Right ventricle myocardium superior (tissue), 1 donor: ENCODE results near the gene FSTL1. TPM values are rescaled to one million over a fixed set of nuclear protein-coding genes. Genes with fewer than 3 reads are reported as not detected.
A peak's percentile ranks its signal among the peaks of the same experiment; 100 is the strongest.
"Not testable (repeated sequence)": the region's sequence is repeated elsewhere in the genome, so short reads cannot be mapped to it uniquely, and the experiment has no call there.

Source experiments
- ATAC-seq: fragments of 200-7000 bp; cut with Tn5 transposase; one replicate; pipeline ENCODE4 v1.9.1; 2020; ENCODE audit warnings: mild to moderate bottlenecking; ENCODE audit not compliant: poor library complexity
- DNase-seq: peaks from one replicate; pipeline ENCODE4 v3.0.0-alpha.2; 2020
- intact Hi-C: fragments of 100-400 bp; cut with DNase I; formaldehyde crosslinking; loops from one replicate; pipeline ENCODE4 v1.11.2; 2022
- total RNA-seq: library from RNA; stranded (reverse); fragmentation: NEBNext Ultra II Directional; extraction: Animal tissue kit (Norgen Biotek cat#: 25700); gene quantifications from one replicate; pipeline ENCODE4 v1.2.1, GENCODE V29; 2021
- donor health status: DM: no; HTN: yes; CAD: no; lungs with severe emphysema.

The FSTL1 gene
- total RNA-seq, 1 donor from 2014 or later, result 209 TPM

- DNase-seq (no peak), ATAC-seq (no peak)
- intact Hi-C loops, result loop anchor here (10.0 kb wide), 1 partner anchor 395 kb away; no protein-coding TSS in a partner anchor
Measured at GRCh38 chr3:120399372-120399771, 51.4 kb downstream of the FSTL1 start.

GRCh38 chr3:120396469-120396868 lies 54.3 kb downstream of the FSTL1 start:
- intact Hi-C loops, result loop anchor here (10.0 kb wide), 1 partner anchor 398 kb away; no protein-coding TSS in a partner anchor
- DNase-seq (no peak), ATAC-seq (peak; percentile 8)

- ATAC-seq (no peak), DNase-seq (no peak)
- intact Hi-C loops, result loop anchor here (10.0 kb wide), 1 partner anchor 400 kb away; no protein-coding TSS in a partner anchor
Measured at GRCh38 chr3:120394347-120394746, 56.4 kb downstream of the FSTL1 start.

GRCh38 chr3:120393761-120394160 lies 57.0 kb downstream of the FSTL1 start:
- peak; percentile 16 for ATAC-seq
- intact Hi-C loops, result loop anchor here (10.0 kb wide), 1 partner anchor 401 kb away; no protein-coding TSS in a partner anchor
- no peak for DNase-seq

GRCh38 chr3:120393243-120393642 lies 57.5 kb downstream of the FSTL1 start:
- DNase-seq (no peak), ATAC-seq (peak; percentile 40)
- intact Hi-C loops, result loop anchor here (10.0 kb wide), 1 partner anchor 402 kb away; no protein-coding TSS in a partner anchor

- intact Hi-C loops, result no loop called here
- DNase-seq (no peak), ATAC-seq (no peak)
Measured at GRCh38 chr3:120382941-120383447, 67.8 kb downstream of the FSTL1 start.

- ATAC-seq (no peak), DNase-seq (no peak)
- intact Hi-C loops, result no loop called here
Measured at GRCh38 chr3:120381503-120381902, 69.3 kb downstream of the FSTL1 start.

- ATAC-seq, intact Hi-C loops, DNase-seq: not testable (repeated sequence)
Measured at GRCh38 chr3:120377948-120378347, 72.8 kb downstream of the FSTL1 start.

GRCh38 chr3:120370463-120370862 lies 80.3 kb downstream of the FSTL1 start:
- intact Hi-C loops, result no loop called here
- ATAC-seq (no peak), DNase-seq (no peak)

- intact Hi-C loops, result no loop called here
- no peak for DNase-seq
Measured at GRCh38 chr3:120369037-120369467, 81.7 kb downstream of the FSTL1 start.

GRCh38 chr3:120368172-120368571 lies 82.6 kb downstream of the FSTL1 start:
- intact Hi-C loops, result no loop called here
- no peak for DNase-seq
- ATAC-seq, result no peak

More at GRCh38 chr3:120369037-120369467, 81.7 kb downstream of the FSTL1 start:
- no peak for ATAC-seq

- no peak for ATAC-seq
- intact Hi-C loops, result no loop called here
- DNase-seq, result no peak
Measured at GRCh38 chr3:120364821-120365220, 86.0 kb downstream of the FSTL1 start.

- ATAC-seq (no peak), DNase-seq (no peak)
- intact Hi-C loops, result no loop called here
Measured at GRCh38 chr3:120364101-120364500, 86.7 kb downstream of the FSTL1 start.

GRCh38 chr3:120357807-120358206 lies 93.0 kb downstream of the FSTL1 start:
- no peak for DNase-seq
- intact Hi-C loops, result no loop called here
- ATAC-seq, result no peak

GRCh38 chr3:120355486-120355885 lies 95.3 kb downstream of the FSTL1 start:
- intact Hi-C loops, result no loop called here
- DNase-seq (no peak), ATAC-seq (no peak)

GRCh38 chr3:120353463-120353862 lies 97.3 kb downstream of the FSTL1 start:
- intact Hi-C loops, result no loop called here
- no peak for ATAC-seq
- DNase-seq, result no peak

GRCh38 chr3:120352017-120352416 lies 98.8 kb downstream of the FSTL1 start:
- ATAC-seq (no peak), DNase-seq (no peak)
- intact Hi-C loops, result no loop called here

GRCh38 chr3:120350401-120350941 lies 100.3 kb downstream of the FSTL1 start:
- peak; percentile 52 for DNase-seq
- intact Hi-C loops, result no loop called here
- no peak for ATAC-seq

- intact Hi-C loops, result loop anchor here (5.0 kb wide), 2 partner anchors 102 to 208 kb away; no protein-coding TSS in a partner anchor
- DNase-seq (no peak), ATAC-seq (no peak)
Measured at GRCh38 chr3:120349855-120350125, 101.0 kb downstream of the FSTL1 start.

- intact Hi-C loops, result loop anchor here (5.0 kb wide), 2 partner anchors 102 to 208 kb away; no protein-coding TSS in a partner anchor
Measured at GRCh38 chr3:120348991-120349854, 101.6 kb downstream of the FSTL1 start, which contains the start of gene LRRC58. TSS of gene LRRC58 (minus strand) at chr3:120349354. CDS start at chr3:120349243, 111 bp downstream.

More at GRCh38 chr3:120348991-120349854, 101.6 kb downstream of the FSTL1 start, which contains the start of gene LRRC58:
- ATAC-seq (peak; percentile 98), DNase-seq (peak; percentile 96)
